Stimulated activated CD4-positive, alpha-beta T cell treated with anti-CD3 and anti-CD28 coated beads, Interleukin-2, amount 100 ng/mL, for 48 hours (primary cell): ENCODE results near the gene SCAMP1.

Source experiments
- DNase-seq, 2 donors: peaks; one replicate each; pipeline ENCODE4 v3.0.0-alpha.2; 2020

SCAMP1 gene

GRCh38 chr5:78497573-78498533 is 137.4 kb downstream of the SCAMP1 start:
- DNase-seq: no peak

- DNase-seq: no peak
Measured at GRCh38 chr5:78499485-78499884, 139.1 kb downstream of the SCAMP1 start.

DNA sequence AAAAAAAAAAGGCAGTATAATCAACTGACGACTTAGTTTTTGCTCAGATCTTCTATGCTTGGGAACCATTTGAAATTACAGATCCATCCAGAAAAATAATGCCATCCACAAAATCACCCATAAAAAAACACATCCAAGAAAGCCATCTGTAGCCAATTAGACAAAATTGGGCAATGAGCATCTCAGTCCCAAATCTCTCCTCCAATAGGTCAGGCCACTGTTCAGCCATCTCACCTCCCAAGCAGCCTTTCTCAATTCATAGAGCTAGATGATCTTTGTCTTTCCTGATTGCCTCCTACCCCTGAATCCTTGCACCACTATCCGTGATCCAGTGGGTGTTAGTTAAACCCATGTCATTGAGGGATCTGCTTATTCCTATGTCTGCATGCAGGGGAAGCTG is 139.6 kb downstream of the SCAMP1 start:
- DNase-seq: no peak

DNA sequence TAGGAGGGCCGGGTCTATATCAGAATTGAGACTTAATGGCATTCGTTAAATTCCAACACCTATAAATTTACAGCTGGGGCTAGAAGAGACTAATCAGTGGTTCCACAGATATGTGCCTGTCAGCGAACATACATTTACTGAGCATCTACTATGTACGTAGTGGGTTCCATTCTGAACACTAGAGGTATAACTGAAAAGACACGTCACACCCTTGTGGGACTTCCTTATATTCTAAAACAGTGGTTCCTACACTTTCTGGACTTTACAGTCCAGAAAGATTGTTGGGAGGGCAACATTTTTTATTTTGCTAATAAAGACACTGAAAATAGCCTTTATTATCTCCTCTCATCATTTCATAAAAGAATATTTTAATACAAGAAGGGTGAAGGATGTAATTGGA is 140.5 kb downstream of the SCAMP1 start:
- DNase-seq: no peak

DNA sequence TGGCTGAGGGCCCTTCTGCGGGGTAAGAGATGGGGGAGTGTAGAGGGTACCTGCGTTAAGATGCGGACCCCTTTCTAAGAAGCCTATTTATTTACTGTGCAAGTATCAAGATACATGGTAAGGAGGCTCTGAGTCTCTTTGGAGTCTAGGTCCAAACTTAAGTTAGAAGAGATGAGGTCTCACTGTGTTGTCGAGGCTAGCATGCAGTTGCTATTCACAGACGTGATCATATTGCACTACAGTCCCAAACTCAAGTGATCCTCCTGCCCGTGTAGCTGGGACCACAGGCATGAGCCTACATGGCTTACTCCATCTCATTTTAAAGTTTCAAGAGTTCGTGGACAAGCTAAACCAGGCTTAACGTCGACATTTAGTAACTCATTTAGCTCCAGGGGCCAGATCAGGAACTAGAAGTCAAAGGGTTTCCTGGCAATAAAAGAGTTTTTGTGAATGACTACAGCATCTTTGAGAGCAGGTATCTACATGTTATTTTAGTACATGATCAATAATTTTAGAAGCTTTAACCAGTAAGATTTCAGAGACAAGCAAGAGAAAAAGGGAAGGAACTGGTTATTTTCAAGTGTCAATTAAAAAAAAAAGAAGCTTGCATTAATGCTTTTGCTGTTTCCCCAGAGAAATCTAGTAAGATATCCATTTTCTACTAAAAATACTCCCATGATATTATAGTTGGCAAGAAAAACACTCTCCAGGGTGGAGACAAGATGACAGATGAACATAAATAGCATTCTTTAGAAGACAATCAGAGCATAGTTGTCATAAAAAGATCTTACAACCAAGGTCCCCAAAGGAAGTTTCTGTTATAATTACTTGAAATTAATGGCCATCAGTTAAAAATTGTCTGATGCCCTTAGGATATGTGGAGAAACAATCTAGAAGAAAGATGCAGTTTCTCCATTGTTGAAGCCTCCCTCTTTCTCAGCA is 141.3 kb downstream of the SCAMP1 start:
- DNase-seq: no peak

DNA sequence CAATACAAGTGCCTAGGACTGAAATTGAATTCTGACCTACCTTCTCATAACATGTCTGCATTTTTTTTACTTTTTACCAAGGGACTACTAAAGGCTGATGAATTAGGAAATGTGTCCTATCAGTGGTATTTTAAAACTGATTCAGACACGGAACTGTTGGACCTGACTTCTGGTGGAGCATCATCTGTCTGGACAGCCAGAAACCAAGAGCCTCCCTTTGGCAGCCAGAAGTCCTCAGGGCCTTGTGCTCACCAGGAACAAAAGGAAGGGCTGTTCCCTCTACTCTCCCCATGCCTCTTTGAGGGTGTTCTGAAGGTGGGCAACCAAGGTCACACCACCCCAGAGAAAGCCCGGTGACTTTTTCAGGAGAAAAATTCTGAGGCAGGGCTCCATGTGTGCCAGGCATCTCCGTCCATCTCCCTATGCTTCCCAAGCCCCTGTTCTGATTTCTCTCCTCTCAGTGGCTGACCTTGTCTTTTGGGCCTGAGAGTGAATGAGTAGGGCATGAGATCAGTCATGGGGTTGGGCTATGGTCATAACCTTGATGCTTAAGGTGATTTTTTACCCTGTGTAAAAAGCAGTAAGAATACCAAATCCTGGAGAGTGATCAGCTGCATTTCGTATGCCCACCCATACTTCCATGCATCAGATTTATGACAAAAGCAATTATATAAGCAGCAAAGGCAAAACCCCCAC is 143.7 kb downstream of the SCAMP1 start:
- no peak for DNase-seq

DNA sequence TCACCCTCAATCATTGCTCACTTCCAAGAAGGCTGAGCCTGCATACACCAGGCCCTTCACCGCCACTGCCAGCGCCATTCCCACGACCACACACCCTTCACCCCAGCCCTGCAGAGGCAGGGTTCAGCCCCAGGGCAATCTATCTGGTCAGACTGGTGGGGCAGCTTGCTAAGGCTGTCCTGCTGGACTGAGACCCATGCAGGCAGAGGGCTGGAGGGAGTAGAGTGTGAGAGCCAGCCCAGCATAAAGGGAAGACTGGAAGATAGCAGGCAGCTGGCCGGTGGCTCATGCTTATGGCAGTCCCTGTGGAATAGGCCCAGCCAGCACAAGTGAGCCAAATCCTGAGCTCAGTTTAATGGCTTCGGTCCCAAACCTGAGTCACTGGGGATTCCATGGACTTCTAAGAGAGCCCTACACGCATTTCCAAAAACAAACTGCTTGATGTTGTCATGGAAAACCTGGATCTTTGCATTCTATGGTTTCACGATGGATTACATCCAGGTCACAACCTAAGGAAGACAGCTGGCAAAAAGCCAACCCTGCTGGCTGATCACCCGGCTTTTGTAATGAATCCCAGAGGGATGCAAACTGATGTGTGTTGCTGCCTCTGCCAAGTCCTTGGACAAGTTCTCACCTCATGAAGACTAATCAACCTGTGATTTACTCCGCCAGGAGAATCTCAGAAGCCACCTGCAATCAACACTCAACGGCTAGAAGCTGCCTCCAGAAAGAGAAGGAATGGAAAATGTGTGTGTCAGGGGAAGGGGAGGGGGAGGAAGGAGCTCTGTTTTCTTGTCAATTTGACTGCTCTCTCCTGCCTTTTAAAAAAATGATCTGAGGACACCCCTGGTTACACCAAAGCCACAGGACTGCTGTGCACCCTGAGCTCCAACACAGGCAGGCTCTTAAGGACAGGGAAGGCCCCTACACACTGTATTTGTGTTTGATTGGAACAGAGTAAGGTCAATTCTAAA is 144.6 kb downstream of the SCAMP1 start:
- no peak for DNase-seq

- no peak for DNase-seq
Measured at GRCh38 chr5:78505860-78506259, 145.4 kb downstream of the SCAMP1 start.

- DNase-seq: no peak
Measured at GRCh38 chr5:78506261-78507024, 146.0 kb downstream of the SCAMP1 start.

DNA sequence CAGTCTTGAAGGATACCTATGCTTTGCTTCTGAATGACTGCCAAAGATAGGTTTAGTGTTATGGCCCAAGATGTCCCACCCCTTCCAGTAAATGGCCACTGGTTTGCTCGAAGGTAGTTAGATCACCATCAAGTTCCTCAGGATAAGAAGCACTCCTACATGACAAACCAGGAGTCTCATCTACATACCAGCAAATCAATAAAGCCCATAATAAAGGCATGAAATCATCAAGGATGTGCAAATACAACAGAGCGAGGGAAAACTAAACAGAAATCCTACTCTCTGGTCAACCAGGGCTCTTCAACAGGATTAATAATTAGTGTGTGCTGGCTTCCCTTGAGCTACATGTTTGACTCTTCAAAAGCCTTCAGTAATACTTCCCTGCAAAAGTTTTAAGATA is 147.1 kb downstream of the SCAMP1 start:
- no peak for DNase-seq

GRCh38 chr5:78508186-78508765 is 147.9 kb downstream of the SCAMP1 start:
- DNase-seq: no peak

DNA sequence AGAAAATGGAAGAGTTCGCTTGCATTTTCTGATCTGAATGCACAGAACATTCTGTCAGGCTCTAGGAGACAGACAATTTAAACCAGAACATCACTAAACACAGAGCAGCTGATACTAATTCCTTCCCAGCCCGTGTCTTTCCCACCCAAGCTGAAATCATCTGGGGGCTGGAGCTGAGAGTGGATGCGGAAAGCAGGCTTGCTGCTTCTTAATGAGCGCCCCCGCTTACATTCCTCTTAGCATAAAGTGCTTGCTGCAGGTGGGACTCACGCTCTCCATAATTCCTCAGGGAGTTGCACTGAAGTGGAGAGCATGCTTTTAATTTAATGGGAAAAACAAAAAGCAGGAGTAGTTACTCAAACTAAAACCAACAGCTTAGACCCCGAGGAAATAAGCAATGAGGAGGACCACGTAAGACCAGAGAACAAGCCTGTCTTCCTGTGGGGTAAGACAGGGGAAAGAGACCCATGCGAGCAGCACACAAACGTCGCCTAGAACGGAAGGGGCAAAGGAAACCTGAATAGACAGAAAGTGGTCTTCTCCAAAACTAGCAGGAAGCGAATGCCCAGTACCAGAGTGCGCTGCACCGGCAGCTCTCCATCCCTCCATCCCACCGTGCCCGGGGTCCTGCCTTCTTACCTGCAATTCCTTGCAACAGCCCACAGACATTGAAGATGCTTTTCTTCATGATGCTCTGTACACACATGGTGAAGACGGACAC is 148.9 kb downstream of the SCAMP1 start:
- DNase-seq: no peak

GRCh38 chr5:78509884-78510769 is 149.7 kb downstream of the SCAMP1 start:
- peak; percentile 23 to 24 for DNase-seq

- no peak for DNase-seq
Measured at GRCh38 chr5:78511121-78511906, 150.9 kb downstream of the SCAMP1 start.

DNA sequence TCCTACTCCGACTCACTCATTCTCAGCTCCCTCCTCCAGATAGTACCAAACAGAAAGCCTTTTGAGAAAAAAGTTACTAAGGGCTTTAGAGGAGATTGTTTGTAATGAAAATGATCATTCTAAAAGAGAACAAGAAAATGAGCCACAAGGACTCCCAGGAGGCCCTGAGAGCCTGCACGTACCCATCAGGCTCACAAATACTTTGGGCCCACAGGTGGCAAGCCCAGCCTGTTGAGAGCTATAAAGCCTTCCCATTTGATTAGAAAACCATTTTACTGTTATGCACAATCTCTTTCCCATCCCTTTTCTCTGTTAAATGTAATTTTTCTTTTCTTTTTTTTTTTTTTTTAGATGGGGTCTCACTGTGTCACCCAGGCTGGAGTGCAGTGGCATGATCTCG is 152.0 kb downstream of the SCAMP1 start:
- DNase-seq: no peak

DNA sequence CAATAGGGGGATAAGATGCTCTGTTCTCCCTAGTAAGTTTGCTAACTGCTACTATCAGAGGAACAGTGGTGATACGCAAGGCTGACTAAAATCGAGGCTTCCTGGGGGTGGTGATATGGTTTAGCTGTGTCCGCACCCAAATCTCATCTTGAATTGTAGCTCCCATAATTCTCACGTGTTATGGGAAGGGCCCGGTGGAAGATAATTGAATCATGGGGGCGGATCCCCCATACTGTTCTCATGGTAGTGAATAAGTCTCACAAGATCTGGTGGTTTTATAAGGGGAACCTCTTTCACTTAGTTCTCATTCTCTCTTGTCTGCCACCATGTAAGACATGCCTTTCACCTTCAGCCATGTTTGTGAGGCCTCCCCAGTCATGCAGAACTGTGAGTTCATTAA is 153.0 kb downstream of the SCAMP1 start:
- DNase-seq: no peak

- no peak for DNase-seq
Measured at GRCh38 chr5:78514427-78515330, 154.3 kb downstream of the SCAMP1 start.
